HepG2 (cell line): ENCODE results near the gene RBM23. TPM values are rescaled to one million over a fixed set of nuclear protein-coding genes. Genes with fewer than 3 reads are reported as not detected.
A peak's percentile ranks its signal among the peaks of the same experiment; 100 is the strongest.

Source experiments
- ATF4 ChIP-seq, 2 experiments: fragments of 450-650 bp in 1 of 2; sonication (generic) in 1 of 2; formaldehyde crosslinking; IDR thresholded peaks; 2 replicates each; pipeline versions ENCODE4 v1.5.0 to v1.8.0; 2020 to 2022; ENCODE audit warnings: mild to moderate bottlenecking in 1 of 2, missing genetic modification reagents in 1 of 2
- GMEB1 ChIP-seq: sonication (generic); formaldehyde crosslinking; IDR thresholded peaks from 2 replicates; pipeline ENCODE4 v1.5.1; 2020; ENCODE audit warnings: missing genetic modification reagents, mild to moderate bottlenecking, borderline replicate concordance
- KDM1A ChIP-seq: IDR thresholded peaks from 2 replicates; pipeline ENCODE4 v1.6.1; 2016; ENCODE audit warnings: missing compliant biosample characterization
- MEIS1 ChIP-seq: sonication (generic); formaldehyde crosslinking; IDR thresholded peaks from 2 replicates; pipeline ENCODE4 v1.9.0; 2021; ENCODE audit warnings: mild to moderate bottlenecking, missing genetic modification reagents, moderate library complexity, borderline replicate concordance
- MIER3 ChIP-seq: IDR thresholded peaks from 2 replicates; pipeline ENCODE4 v1.6.1; 2016; ENCODE audit warnings: missing compliant biosample characterization, borderline replicate concordance
- MLXIP ChIP-seq: sonication (generic); formaldehyde crosslinking; IDR thresholded peaks from 2 replicates; pipeline ENCODE4 v1.9.0; 2021; ENCODE audit warnings: missing genetic modification reagents, borderline replicate concordance
- TBX2 ChIP-seq: sonication (generic); formaldehyde crosslinking; IDR thresholded peaks from 2 replicates; pipeline ENCODE4 v1.5.0; 2020; ENCODE audit warnings: missing genetic modification reagents, mild to moderate bottlenecking, borderline replicate concordance
- UBTF ChIP-seq: sonication (generic); formaldehyde crosslinking; IDR thresholded peaks from 2 replicates; pipeline ENCODE4 v1.4.0; 2020; ENCODE audit warnings: mild to moderate bottlenecking, missing genetic modification reagents
- ZBED4 ChIP-seq: sonication (generic); formaldehyde crosslinking; IDR thresholded peaks from 2 replicates; pipeline ENCODE4 v1.4.0; 2020; ENCODE audit warnings: missing genetic modification reagents, borderline replicate concordance
- ZBTB20 ChIP-seq: sonication (generic); formaldehyde crosslinking; IDR thresholded peaks from 2 replicates; pipeline ENCODE4 v1.8.1; 2023; ENCODE audit warnings: missing genetic modification reagents, low read depth, mild to moderate bottlenecking, borderline replicate concordance
- ZC3H13 ChIP-seq: sonication (generic); formaldehyde crosslinking; IDR thresholded peaks from 2 replicates; pipeline ENCODE4 v1.8.1; 2023; ENCODE audit warnings: mild to moderate bottlenecking, missing genetic modification reagents, moderate library complexity
- ZFP41 ChIP-seq: sonication (generic); formaldehyde crosslinking; IDR thresholded peaks from 2 replicates; pipeline ENCODE4 v1.4.0; 2020; ENCODE audit warnings: mild to moderate bottlenecking, missing genetic modification reagents, borderline replicate concordance
- ZNF121 ChIP-seq: sonication (generic); formaldehyde crosslinking; IDR thresholded peaks from 2 replicates; pipeline ENCODE4 v1.5.0; 2020; ENCODE audit warnings: mild to moderate bottlenecking, missing genetic modification reagents
- ZNF792 ChIP-seq: IDR thresholded peaks from 2 replicates; pipeline ENCODE4 v1.6.1; 2016
- polyA plus RNA-seq, 8 experiments: library from polyadenylated mRNA; depleted of rRNA in 3 of 8; stranded (reverse) in 7 of 8; unstranded in 1 of 8; fragments of >200 nt; fragmentation: Illumina TruSeq in 4 of 8; extraction: Trizol in 4 of 8; gene quantifications; 2 replicates each; pipeline versions ENCODE4 v1.2.1 to v1.2.3, GENCODE V29; 2011 to 2016; ENCODE audit warnings: low read depth in 4 of 8, missing spikeins in 1 of 8, mixed read lengths in 1 of 8; ENCODE audit not compliant: insufficient read depth in 1 of 8
- total RNA-seq, 5 experiments: library from RNA; depleted of rRNA; stranded (reverse); fragments of >200 nt; fragmentation: Illumina TruSeq; extraction: Trizol; gene quantifications; 2 replicates each; pipeline ENCODE4 v1.2.3, GENCODE V29; 2016; ENCODE audit warnings: low read depth in 1 of 5

Gene RBM23
- total and polyA plus RNA-seq, 2 of the 13 experiments (the other 11 are each of a cell fraction or from before 2014, with no cell fraction given) = 1.5 to 2.1 TPM

GRCh38 chr14:22965916-22966782 is 47.2 kb upstream of the RBM23 start (continued):
- TF ChIP-seq UBTF (CRISPR knock-in tag) (peak; percentile 57; the same call in 1 of the 2 replicates), TBX2 (peak; percentile 90), ZBED4 (CRISPR knock-in tag) (peak; percentile 24; the same call in 1 of the 2 replicates), ZC3H13 (CRISPR knock-in tag) (0 out of 2 replicates have a peak, but pooled peaks have one; percentile 18), KDM1A (CRISPR knock-in tag) (peak; percentile 94), ATF4 (CRISPR knock-in tag; IDR thresholded peaks at IDR 0.05) (peak; percentile 5 to 79; a peak in 3 of 4 replicates), ZBTB20 (CRISPR knock-in tag) (peak; percentile 86; the same call in 1 of the 2 replicates), MIER3 (peak; percentile 75; the same call in 1 of the 2 replicates), GMEB1 (peak; percentile 53; the same call in 1 of the 2 replicates), ZNF121 (peak; percentile 65), MEIS1 (CRISPR knock-in tag) (0 out of 2 replicates have a peak, but pooled peaks have one; percentile 12), ZFP41 (0 out of 2 replicates have a peak, but pooled peaks have one; percentile 18), ZNF792 (CRISPR knock-in tag) (peak; percentile 82; the same call in 1 of the 2 replicates), MLXIP (CRISPR knock-in tag) (0 out of 2 replicates have a peak, but pooled peaks have one; percentile 49)
